Coronary artery (tissue), 2 donors: ENCODE data around the gene SLC12A9.

Experiments used
- DNase-seq: peaks from one replicate; pipeline ENCODE4 v3.0.0-alpha.2; 2017; ENCODE audit warnings: low spot score
- H3K27ac ChIP-seq, 2 donors: fragments of 200-600 bp; sonication (generic); one replicate each; pipeline ENCODE4 v1.5.1; 2016 to 2019
- H3K4me3 ChIP-seq: fragments of 200-600 bp; sonication (generic); 2 replicates; pipeline ENCODE4 v1.5.1; 2016; ENCODE audit warnings: mild to moderate bottlenecking, moderate library complexity
- TF ChIP-seq, protein P1 (sequence below): fragments of 200-600 bp; sonication (generic); IDR thresholded peaks from one replicate; pipeline ENCODE4 v1.5.1; 2019; ENCODE audit warnings: antibody characterized with exemption

Gene SLC12A9

DNA sequence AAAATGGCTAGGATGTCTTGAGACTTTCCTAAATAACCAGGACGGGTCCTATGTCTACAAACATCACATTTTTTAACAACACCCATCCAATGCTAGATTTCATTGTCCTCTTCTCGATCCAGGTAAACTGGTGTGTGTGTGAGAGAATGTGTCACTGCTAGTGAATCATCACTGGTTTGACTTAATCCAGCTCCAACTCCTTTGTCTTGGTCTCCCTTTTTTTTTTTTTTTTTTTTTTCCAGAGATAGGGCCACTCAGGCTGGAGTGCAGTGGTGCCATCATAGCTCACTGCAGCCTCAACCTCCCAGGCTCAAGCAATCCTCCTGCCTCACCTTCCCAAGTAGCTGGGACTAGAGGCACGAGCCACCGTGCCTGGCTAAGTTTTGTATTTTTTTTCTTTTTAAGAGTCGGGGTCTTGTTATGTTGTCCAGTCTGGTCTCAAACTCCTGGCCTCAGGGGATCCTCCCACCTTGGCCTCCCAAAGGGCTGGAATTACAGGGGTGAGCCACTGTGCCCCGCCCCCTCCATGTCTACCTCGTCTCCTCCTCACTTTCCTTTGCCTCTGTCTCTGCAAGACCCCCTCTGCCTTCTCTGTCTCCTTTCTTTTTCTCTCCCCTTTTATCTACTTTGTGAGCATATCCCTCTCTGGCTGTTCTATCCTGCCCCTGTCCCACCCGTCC lies 39.2 kb downstream of the SLC12A9 start:
- Histone ChIP-seq H3K4me3 (peak overlapping the region; percentile 86), H3K27ac (no peak overlapping the region)
- DNase-seq = no peak
- TF ChIP-seq, protein P1, sequence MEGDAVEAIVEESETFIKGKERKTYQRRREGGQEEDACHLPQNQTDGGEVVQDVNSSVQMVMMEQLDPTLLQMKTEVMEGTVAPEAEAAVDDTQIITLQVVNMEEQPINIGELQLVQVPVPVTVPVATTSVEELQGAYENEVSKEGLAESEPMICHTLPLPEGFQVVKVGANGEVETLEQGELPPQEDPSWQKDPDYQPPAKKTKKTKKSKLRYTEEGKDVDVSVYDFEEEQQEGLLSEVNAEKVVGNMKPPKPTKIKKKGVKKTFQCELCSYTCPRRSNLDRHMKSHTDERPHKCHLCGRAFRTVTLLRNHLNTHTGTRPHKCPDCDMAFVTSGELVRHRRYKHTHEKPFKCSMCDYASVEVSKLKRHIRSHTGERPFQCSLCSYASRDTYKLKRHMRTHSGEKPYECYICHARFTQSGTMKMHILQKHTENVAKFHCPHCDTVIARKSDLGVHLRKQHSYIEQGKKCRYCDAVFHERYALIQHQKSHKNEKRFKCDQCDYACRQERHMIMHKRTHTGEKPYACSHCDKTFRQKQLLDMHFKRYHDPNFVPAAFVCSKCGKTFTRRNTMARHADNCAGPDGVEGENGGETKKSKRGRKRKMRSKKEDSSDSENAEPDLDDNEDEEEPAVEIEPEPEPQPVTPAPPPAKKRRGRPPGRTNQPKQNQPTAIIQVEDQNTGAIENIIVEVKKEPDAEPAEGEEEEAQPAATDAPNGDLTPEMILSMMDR = no peak

DNA sequence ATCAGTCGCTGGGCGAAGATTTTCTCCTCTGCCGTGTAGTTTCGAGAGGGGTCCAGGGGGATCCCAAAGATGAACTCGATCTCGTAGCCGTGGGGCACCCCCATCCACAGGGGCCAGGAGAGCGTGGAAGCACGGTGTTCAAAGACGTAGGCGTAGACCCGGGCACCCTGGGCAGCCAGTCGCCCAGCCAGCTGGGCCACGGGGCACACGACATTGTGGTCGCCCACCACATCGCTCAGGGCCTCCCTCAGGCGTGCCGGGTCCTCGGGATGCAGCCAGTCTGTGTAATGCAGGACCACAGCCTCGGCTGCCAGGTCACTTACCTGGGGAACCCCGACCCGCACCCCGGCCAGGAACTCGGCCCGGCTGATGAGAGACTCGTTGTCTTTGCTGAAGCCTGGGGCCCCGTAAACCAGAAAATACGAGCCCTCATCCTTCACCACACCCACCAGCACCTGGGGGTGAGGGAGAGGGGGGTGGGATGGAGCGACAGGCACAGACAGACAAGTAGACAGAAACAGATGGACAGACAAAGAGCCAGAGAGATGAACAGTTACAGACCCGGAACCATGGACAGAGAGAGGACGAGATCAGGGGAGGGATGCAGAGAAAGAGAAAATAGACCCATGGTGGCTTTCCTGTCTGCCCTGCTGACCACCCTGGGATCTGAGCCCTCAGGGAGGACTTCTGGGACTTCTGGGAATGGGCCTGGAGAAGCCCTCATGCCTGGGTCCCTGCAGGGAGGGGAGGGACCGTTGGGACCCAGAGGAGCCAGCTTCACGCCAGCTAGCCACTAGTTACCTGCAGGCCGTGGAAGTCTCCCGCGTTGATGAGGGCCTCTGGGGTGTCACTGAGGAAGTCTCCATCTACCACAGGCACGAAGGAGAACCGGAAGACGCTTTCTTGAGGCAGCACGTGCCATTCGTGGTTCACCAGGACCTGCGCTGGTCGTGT lies 40.1 kb downstream of the SLC12A9 start:
- DNase-seq = no peak
- no peak overlapping the region for H3K4me3 ChIP-seq
- TF ChIP-seq, protein P1 = no peak
- H3K27ac ChIP-seq = no peak overlapping the region

- no peak for DNase-seq
- TF ChIP-seq, protein P1 = no peak
- Histone ChIP-seq H3K27ac (no peak overlapping the region), H3K4me3 (no peak overlapping the region)
Measured at GRCh38 chr7:100893318-100893895, 40.9 kb downstream of the SLC12A9 start.

DNA sequence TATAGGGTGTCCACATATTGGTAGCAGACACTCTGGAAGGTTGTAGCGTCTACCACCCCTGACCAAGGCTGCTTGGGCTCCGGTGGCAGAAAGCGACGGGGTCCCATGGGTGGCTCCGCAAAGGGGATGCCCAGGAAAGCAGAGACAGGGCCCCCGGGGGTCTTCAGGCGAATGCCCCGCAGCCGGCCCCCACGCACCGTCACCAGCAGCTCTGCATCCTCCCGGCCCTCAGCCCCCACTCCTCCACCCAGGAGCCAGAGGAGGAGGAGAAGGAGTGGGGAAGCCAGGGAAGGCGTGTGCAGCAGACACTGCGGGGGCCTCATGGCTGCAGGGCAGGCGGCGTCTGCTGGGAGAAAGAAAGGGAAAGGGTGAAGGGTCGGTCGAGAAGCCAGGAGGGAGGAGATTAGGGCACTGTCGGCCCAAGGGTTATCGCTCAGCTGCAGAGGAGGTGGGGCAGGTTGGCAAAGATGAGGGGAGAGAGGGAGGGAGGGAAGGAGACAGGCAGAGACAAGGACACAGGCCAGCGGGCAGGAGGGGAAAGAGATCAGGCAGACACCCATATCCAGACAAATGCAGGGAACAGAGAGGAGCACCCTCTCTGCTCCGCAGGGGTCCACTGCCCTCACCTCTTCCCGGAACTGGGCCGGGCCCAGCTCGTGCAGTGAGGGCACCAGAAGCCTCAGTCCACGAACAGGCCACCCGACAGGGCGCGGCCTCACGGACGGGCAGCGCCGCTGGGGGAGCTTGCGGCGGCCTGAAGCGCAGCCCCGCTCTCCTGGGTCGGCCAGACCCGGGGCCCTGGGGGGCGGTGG lies 41.6 kb downstream of the SLC12A9 start:
- Histone ChIP-seq H3K27ac (peak overlapping the region in 1 of 2 donors; percentile 22), H3K4me3 (peak overlapping the region; percentile 70)
- DNase-seq = no peak
- TF ChIP-seq, protein P1 = no peak

- peak overlapping the region in 1 of 2 donors; percentile 22 for H3K27ac ChIP-seq
- TF ChIP-seq, protein P1 = peak; percentile 80
- H3K4me3 ChIP-seq = peak overlapping the region; percentile 70
- DNase-seq = no peak
Measured at GRCh38 chr7:100894860-100895700, 42.6 kb downstream of the SLC12A9 start.

GRCh38 chr7:100895701-100895955 lies 43.1 kb downstream of the SLC12A9 start, which contains the start of gene ACHE:
Gene ACHE, minus strand, starts transcription at chr7:100895888. Its CDS starts 1,656 bp downstream, at chr7:100894232.
- TF ChIP-seq, protein P1 = no peak
- no peak for DNase-seq
- Histone ChIP-seq H3K27ac (peak within 1 kb of the TSS in 1 of 2 donors; percentile 37), H3K4me3 (peak within 1 kb of the TSS; percentile 70)
